PC-9 (cell line): ENCODE data around the gene C1orf226.

Source experiments
- CTCF ChIP-seq: fragments of 200-600 bp; sonication (generic); conservative IDR thresholded peaks from 2 replicates; pipeline ENCODE4 v1.6.1; 2017; ENCODE audit warnings: mixed run types, antibody characterized with exemption, mild to moderate bottlenecking, moderate library complexity
- EZH2 ChIP-seq: fragments of 200-600 bp; sonication (generic); IDR thresholded peaks from 2 replicates; pipeline ENCODE4 v1.8.0; 2017; ENCODE audit warnings: antibody characterized with exemption, low read depth

GRCh38 chr1:162397943-162398560 is 16.5 kb downstream of the C1orf226 start:
- TF ChIP-seq CTCF (no peak), EZH2 (no peak)
